OCI-LY3 (cell line): ENCODE measurements around the gene MGRN1.

Experiments used
- H2AFZ ChIP-seq: fragments of 200-600, 300-600 bp; shearing (Covaris generic); 2 replicates; pipeline ENCODE4 v1.6.0; 2014; ENCODE audit warnings: antibody characterized with exemption, low read depth, low read length
- H3K27ac ChIP-seq: fragments of 200-600, 300-600 bp; sonication (generic); 2 replicates; pipeline ENCODE4 v1.5.1; 2014; ENCODE audit warnings: mild to moderate bottlenecking, low read length, moderate library complexity, mixed read lengths
- H3K27me3 ChIP-seq: fragments of 200-600, 300-600 bp; sonication (generic); 2 replicates; pipeline ENCODE4 v1.6.1; 2014; ENCODE audit warnings: low read depth, low read length, mixed read lengths
- H3K36me3 ChIP-seq: fragments of 200-600, 300-600 bp; sonication (generic); replicated peaks from 2 replicates; pipeline ENCODE3; 2014; ENCODE audit warnings: low read depth, low read length, mixed read lengths
- H3K4me1 ChIP-seq: fragments of 300-600, 200-600 bp; sonication (generic); 2 replicates; pipeline ENCODE4 v1.6.1; 2014; ENCODE audit warnings: low read length, mixed read lengths
- H3K4me2 ChIP-seq: fragments of 200-600, 300-600 bp; sonication (generic); 2 replicates; pipeline ENCODE4 v1.6.1; 2014; ENCODE audit warnings: low read length, mixed read lengths
- H3K4me3 ChIP-seq: fragments of 300-600, 200-600 bp; sonication (generic); 2 replicates; pipeline ENCODE4 v1.5.1; 2014; ENCODE audit warnings: antibody characterized with exemption, mild to moderate bottlenecking, low read length, moderate library complexity
- H3K79me2 ChIP-seq: fragments of 300-600, 200-600 bp; shearing (Covaris generic); 2 replicates; pipeline ENCODE4 v1.6.1; 2014; ENCODE audit warnings: mild to moderate bottlenecking, low read length, mixed read lengths
- H3K9ac ChIP-seq: fragments of 300-600, 200-600 bp; shearing (Covaris generic); 2 replicates; pipeline ENCODE4 v1.6.0; 2014; ENCODE audit warnings: mild to moderate bottlenecking, low read length, moderate library complexity
- H3K9me3 ChIP-seq: fragments of 200-600, 300-600 bp; shearing (Covaris generic); 2 replicates; pipeline ENCODE4 v1.6.1; 2014; ENCODE audit warnings: low read length, mixed read lengths; ENCODE audit not compliant: insufficient read depth
- H4K20me1 ChIP-seq: fragments of 200-600, 300-600 bp; sonication (generic); 2 replicates; pipeline ENCODE4 v1.6.1; 2016; ENCODE audit warnings: low read length, mixed read lengths; ENCODE audit not compliant: insufficient read depth
- CTCF ChIP-seq: fragments of 200-600, 300-600 bp; sonication (generic); IDR thresholded peaks from 2 replicates; pipeline ENCODE4 v1.5.1; 2014; ENCODE audit warnings: antibody characterized with exemption, low read length, low read depth
- EZH2phosphoT487 ChIP-seq: fragments of 200-600 bp; shearing (Covaris generic); IDR thresholded peaks from 2 replicates; pipeline ENCODE4 v1.6.1; 2018; ENCODE audit warnings: antibody characterized with exemption, mixed run types, low read depth

The MGRN1 gene

GRCh38 chr16:4608704-4608980 lies 16.0 kb upstream of the MGRN1 start:
- Histone ChIP-seq H3K4me1 (peaks cover 10% of the 10 kb centered on the region), H3K9me3 (no peaks in the 10 kb centered on the region), H3K4me3 (no peak overlapping the region), H3K9ac (no peak overlapping the region), H3K27me3 (no peaks in the 10 kb centered on the region), H2AFZ (no peak overlapping the region), H3K27ac (no peak overlapping the region), H3K79me2 (peaks cover 28% of the 10 kb centered on the region), H3K4me2 (no peak overlapping the region), H4K20me1 (peaks cover 15% of the 10 kb centered on the region), H3K36me3 (peaks cover 2% of the 10 kb centered on the region)
- TF ChIP-seq CTCF (no peak), EZH2phosphoT487 (no peak)

GRCh38 chr16:4609200-4610010 lies 15.2 kb upstream of the MGRN1 start:
- Histone ChIP-seq H3K27me3 (no peaks in the 10 kb centered on the region), H3K36me3 (peaks cover 2% of the 10 kb centered on the region), H3K9ac (no peak overlapping the region), H3K9me3 (no peaks in the 10 kb centered on the region), H3K4me1 (peaks cover 11% of the 10 kb centered on the region), H2AFZ (no peak overlapping the region), H3K79me2 (peaks cover 36% of the 10 kb centered on the region), H4K20me1 (peaks cover 16% of the 10 kb centered on the region), H3K4me3 (no peak overlapping the region), H3K27ac (no peak overlapping the region), H3K4me2 (no peak overlapping the region)
- TF ChIP-seq CTCF (no peak), EZH2phosphoT487 (no peak)

GRCh38 chr16:4610011-4611005 lies 14.3 kb upstream of the MGRN1 start:
- no peak overlapping the region for H3K27ac ChIP-seq
- peaks cover 11% of the 10 kb centered on the region for H3K4me1 ChIP-seq
- H3K4me2 ChIP-seq = no peak overlapping the region
- H3K9me3 ChIP-seq = no peaks in the 10 kb centered on the region
- H3K36me3 ChIP-seq = peaks cover 2% of the 10 kb centered on the region
- no peak for TF ChIP-seq EZH2phosphoT487
- TF ChIP-seq CTCF = no peak
- H2AFZ ChIP-seq = no peak overlapping the region
- peaks cover 42% of the 10 kb centered on the region for H3K79me2 ChIP-seq
- no peak overlapping the region for H3K9ac ChIP-seq
- no peaks in the 10 kb centered on the region for H3K27me3 ChIP-seq
- peaks cover 16% of the 10 kb centered on the region for H4K20me1 ChIP-seq
- no peak overlapping the region for H3K4me3 ChIP-seq

- H3K27me3 ChIP-seq = no peaks in the 10 kb centered on the region
Observed at GRCh38 chr16:4611337-4612021, 13.1 kb upstream of the MGRN1 start.

More at GRCh38 chr16:4611337-4612021, 13.1 kb upstream of the MGRN1 start:
- H3K27ac ChIP-seq = no peak overlapping the region
- peaks cover 45% of the 10 kb centered on the region for H3K79me2 ChIP-seq
- H2AFZ ChIP-seq = no peak overlapping the region
- peaks cover 15% of the 10 kb centered on the region for H3K4me1 ChIP-seq
- TF ChIP-seq EZH2phosphoT487 (no peak), CTCF (no peak)
- H3K36me3 ChIP-seq = peaks cover 2% of the 10 kb centered on the region
- H3K9ac ChIP-seq = no peak overlapping the region
- no peak overlapping the region for H3K4me2 ChIP-seq
- no peaks in the 10 kb centered on the region for H3K9me3 ChIP-seq
- peaks cover 16% of the 10 kb centered on the region for H4K20me1 ChIP-seq
- H3K4me3 ChIP-seq = no peak overlapping the region
